Panc1 (cell line): ENCODE results near the gene YAP1. TPM values are rescaled to one million over a fixed set of nuclear protein-coding genes. Genes with fewer than 3 reads are reported as not detected.
A peak's percentile ranks its signal among the peaks of the same experiment; 100 is the strongest.

ENCODE experiments used
- ATAC-seq: fragments of 200-7000 bp; cut with Tn5 transposase; 2 replicates; pipeline ENCODE4 v1.9.1; 2020; ENCODE audit warnings: mild to moderate bottlenecking, moderate library complexity
- BruUV-seq: library from RNA; stranded (reverse); fragments of 400-500 nt; replicated peaks from 2 replicates; lab custom pipeline; 2021; lab: Mats Ljungman, UMichigan
- CTCF ChIA-PET: fragments of 300-600 bp; sonication (Branson Sonifier 250); formaldehyde crosslinking; loops from one replicate; lab custom pipeline; 2022; ENCODE audit warnings: antibody characterized with exemption; lab: Charles Lee
- POLR2A ChIA-PET: fragments of 300-600 bp; sonication (Branson Sonifier 250); formaldehyde crosslinking; loops from one replicate; lab custom pipeline; 2022; ENCODE audit warnings: antibody characterized with exemption; lab: Charles Lee
- DNase-seq: peaks from one replicate; pipeline ENCODE4 v3.0.0-alpha.2; 2010; ENCODE audit warnings: low read depth, low spot score
- H3K27ac ChIP-seq: 2 replicates; pipeline ENCODE4 v1.5.1; 2011; ENCODE audit warnings: mild to moderate bottlenecking, low read length, inconsistent platforms
- H3K27me3 ChIP-seq: fragments of 200-500 bp; sonication (Bioruptor generic); 2 replicates; pipeline ENCODE4 v1.6.0; 2014; ENCODE audit warnings: low read length, inconsistent platforms; ENCODE audit not compliant: control insufficient read depth, insufficient read depth
- H3K36me3 ChIP-seq: fragments of 200-500 bp; sonication (Bioruptor generic); 2 replicates; pipeline ENCODE4 v1.5.1; 2014; ENCODE audit warnings: inconsistent platforms, mild to moderate bottlenecking, low read length, moderate library complexity; ENCODE audit not compliant: control insufficient read depth, insufficient read depth
- H3K4me1 ChIP-seq: 2 replicates; pipeline ENCODE4 v1.5.1; 2011; ENCODE audit warnings: inconsistent platforms, mild to moderate bottlenecking, low read length, moderate library complexity; ENCODE audit not compliant: control insufficient read depth, insufficient read depth
- H3K4me3 ChIP-seq, 2 experiments: 2 replicates each; pipeline ENCODE4 v1.5.1; 2011 to 2012; ENCODE audit warnings: low read depth in 2 of 2, low read length in 2 of 2, mild to moderate bottlenecking in 2 of 2, inconsistent platforms in 1 of 2, moderate library complexity in 1 of 2
- H3K9me3 ChIP-seq: fragments of 200-500 bp; sonication (Bioruptor generic); 2 replicates; pipeline ENCODE4 v1.5.1; 2014; ENCODE audit warnings: low read depth, mild to moderate bottlenecking, inconsistent platforms, low read length, moderate library complexity; ENCODE audit not compliant: control insufficient read depth, insufficient read depth
- POLR2AphosphoS5 ChIP-seq: IDR thresholded peaks from 2 replicates; pipeline ENCODE4 v1.6.1; 2012; ENCODE audit warnings: mild to moderate bottlenecking, low read depth, low read length, moderate library complexity
- REST ChIP-seq, 2 experiments: IDR thresholded peaks; 2 replicates each; pipeline ENCODE4 v1.6.1; 2011 to 2012; ENCODE audit warnings: low read depth in 2 of 2, control low read depth in 1 of 2, low read length in 1 of 2, mild to moderate bottlenecking in 1 of 2, moderate library complexity in 1 of 2; ENCODE audit not compliant: insufficient read depth in 1 of 2
- SIN3A ChIP-seq: IDR thresholded peaks from 2 replicates; pipeline ENCODE4 v1.6.1; 2012; ENCODE audit warnings: low read depth, mild to moderate bottlenecking, low read length, moderate library complexity, borderline replicate concordance; ENCODE audit not compliant: insufficient read depth
- TCF7L2 ChIP-seq: IDR thresholded peaks from 2 replicates; pipeline ENCODE4 v1.6.1; 2011; ENCODE audit warnings: mild to moderate bottlenecking, low read depth, low read length, inconsistent platforms
- in situ Hi-C: cut with HindIII; loops from 2 replicates; pipeline ENCODE4 v1.10.0; 2016; ENCODE audit warnings: low sequenced_read_pairs, low pct_unique_long_range_greater_than_20kb
- intact Hi-C: fragments of 100-400 bp; cut with micrococcal nuclease; formaldehyde crosslinking; loops from one replicate; pipeline ENCODE4 v1.10.0; 2022; ENCODE audit not compliant: unreplicated experiment
- total RNA-seq: library from RNA; stranded (reverse); gene quantifications from one replicate; pipeline ENCODE4 v1.2.1, GENCODE V29; 2021; ENCODE audit not compliant: unreplicated experiment
- TF ChIP-seq, protein P1 (sequence below): fragments of 450-650 bp; IDR thresholded peaks from 2 replicates; pipeline ENCODE4 v1.5.1; 2017; ENCODE audit warnings: mild to moderate bottlenecking

The YAP1 gene
- total RNA-seq, 1 experiment from 2014 or later = 158 TPM

DNA sequence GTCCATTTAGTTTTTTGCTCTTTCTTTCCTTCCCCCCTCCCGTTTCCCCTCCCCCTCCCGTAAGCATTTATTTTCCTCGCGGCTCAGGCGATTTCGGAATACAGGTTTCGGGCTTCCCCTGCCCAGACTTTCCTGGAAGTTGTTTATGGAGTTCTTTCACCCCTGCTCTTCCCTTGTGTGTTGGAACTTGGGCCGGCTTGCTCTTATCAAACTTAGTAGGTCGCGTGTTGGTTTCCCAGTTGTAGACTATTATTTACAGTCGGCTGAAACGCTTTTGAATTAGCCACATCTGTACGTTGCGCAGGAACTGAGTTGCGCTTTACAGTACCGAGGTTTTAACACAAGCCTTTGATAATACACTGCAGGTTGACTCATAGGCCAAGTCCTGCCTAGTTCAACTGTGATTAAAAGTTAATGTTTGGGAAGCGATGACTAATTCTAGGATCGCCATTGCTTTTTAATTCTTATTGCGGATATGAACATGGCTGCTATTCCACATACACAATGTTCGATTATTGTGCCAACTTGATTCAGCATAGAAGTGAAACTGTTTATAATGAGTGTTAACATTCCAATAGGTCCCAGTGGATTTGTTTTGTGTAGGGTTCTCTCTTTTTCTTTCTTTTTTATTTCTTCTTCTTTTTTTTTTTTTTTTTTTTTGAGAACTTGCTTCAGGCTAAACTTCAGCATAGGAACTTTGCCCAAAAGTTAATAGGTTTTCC is 1.7 kb downstream of the YAP1 start:
- Histone ChIP-seq H3K27ac (peak overlapping the region; percentile 95), H3K9me3 (no peaks in the 10 kb centered on the region), H3K4me3 (peak overlapping the region; percentile 80 to 83), H3K27me3 (no peaks in the 10 kb centered on the region), H3K4me1 (peaks cover 55% of the 10 kb centered on the region), H3K36me3 (peaks cover 29% of the 10 kb centered on the region)
- in situ Hi-C loops (no loop called here), intact Hi-C loops (no loop called here)
- DNase-seq = peak; percentile 94
- CTCF ChIA-PET = interaction anchor here (0.6 kb wide), 1 partner anchor 23 kb away, joined by 4 read pairs; no protein-coding TSS in a partner anchor
- peak in 1 of 2 experiments; percentile 35; a peak in 1 of 4 replicates for TF ChIP-seq REST (IDR thresholded peaks at IDR 0.05; ENCODE audit: insufficient read depth in 1 of 2, low read depth in 2 of 2, low read length in 1 of 2)
- TF ChIP-seq POLR2AphosphoS5 = no peak; the same call in none of the 2 replicates
- TF ChIP-seq SIN3A = 0 out of 2 replicates have a peak, but pooled peaks have one; percentile 26
- TF ChIP-seq, protein P1, sequence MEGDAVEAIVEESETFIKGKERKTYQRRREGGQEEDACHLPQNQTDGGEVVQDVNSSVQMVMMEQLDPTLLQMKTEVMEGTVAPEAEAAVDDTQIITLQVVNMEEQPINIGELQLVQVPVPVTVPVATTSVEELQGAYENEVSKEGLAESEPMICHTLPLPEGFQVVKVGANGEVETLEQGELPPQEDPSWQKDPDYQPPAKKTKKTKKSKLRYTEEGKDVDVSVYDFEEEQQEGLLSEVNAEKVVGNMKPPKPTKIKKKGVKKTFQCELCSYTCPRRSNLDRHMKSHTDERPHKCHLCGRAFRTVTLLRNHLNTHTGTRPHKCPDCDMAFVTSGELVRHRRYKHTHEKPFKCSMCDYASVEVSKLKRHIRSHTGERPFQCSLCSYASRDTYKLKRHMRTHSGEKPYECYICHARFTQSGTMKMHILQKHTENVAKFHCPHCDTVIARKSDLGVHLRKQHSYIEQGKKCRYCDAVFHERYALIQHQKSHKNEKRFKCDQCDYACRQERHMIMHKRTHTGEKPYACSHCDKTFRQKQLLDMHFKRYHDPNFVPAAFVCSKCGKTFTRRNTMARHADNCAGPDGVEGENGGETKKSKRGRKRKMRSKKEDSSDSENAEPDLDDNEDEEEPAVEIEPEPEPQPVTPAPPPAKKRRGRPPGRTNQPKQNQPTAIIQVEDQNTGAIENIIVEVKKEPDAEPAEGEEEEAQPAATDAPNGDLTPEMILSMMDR = no peak
- peak; percentile 97 for TF ChIP-seq TCF7L2
- peak; percentile 65 for ATAC-seq
- POLR2A ChIA-PET = no interaction called here
- BruUV-seq = TSS peak; percentile 66

DNA sequence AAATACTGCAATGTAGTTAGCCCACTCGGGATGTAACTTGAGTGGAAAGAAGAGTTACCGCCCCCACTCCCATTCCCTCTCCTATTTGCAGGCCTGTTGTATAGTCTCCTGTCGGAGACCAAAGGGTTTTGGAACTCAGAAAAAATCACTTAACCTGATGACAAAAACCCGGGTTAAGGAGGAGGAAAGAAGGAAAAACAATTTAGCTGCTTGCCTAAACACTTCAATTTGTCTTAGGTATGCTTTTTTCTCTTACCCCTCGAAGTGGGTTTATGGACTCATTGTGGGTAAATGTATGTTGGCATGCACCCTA is 2.2 kb downstream of the YAP1 start:
- Histone ChIP-seq H3K4me3 (peak overlapping the region; percentile 80 to 83), H3K27ac (peak overlapping the region; percentile 95), H3K4me1 (peaks cover 60% of the 10 kb centered on the region), H3K27me3 (no peaks in the 10 kb centered on the region), H3K9me3 (no peaks in the 10 kb centered on the region), H3K36me3 (peaks cover 32% of the 10 kb centered on the region)
- ChIA-PET CTCF (interaction anchor here (0.6 kb wide), 1 partner anchor 23 kb away, joined by 4 read pairs; no protein-coding TSS in a partner anchor), POLR2A (no interaction called here)
- in situ Hi-C loops = no loop called here
- TF ChIP-seq POLR2AphosphoS5 (no peak), SIN3A (no peak), TCF7L2 (no peak), REST (IDR thresholded peaks at IDR 0.05; ENCODE audit: insufficient read depth in 1 of 2, low read depth in 2 of 2, low read length in 1 of 2) (no peak)
- TF ChIP-seq, protein P1 = no peak
- no peak for DNase-seq
- intact Hi-C loops = no loop called here
- ATAC-seq = no peak
- no TSS peak for BruUV-seq
